Measurements from ENCODE around the gene MTRF1L.

Gene MTRF1L

GRCh38 chr6:152978058-152978457 lies 24.5 kb downstream of the MTRF1L start:
- Histone ChIP-seq H4K20me1 (ENCODE audit: low read depth, low read length) (peaks cover 85% of the 10 kb centered on the region), H3K4me3 (ENCODE audit: insufficient read depth, low read length, poor library complexity, severe bottlenecking) (no peak overlapping the region), H3K36me3 (ENCODE audit: low read length) (peaks cover 82% of the 10 kb centered on the region)

GRCh38 chr6:152977556-152977955 lies 25.0 kb downstream of the MTRF1L start:
- peaks cover 87% of the 10 kb centered on the region for H3K36me3 ChIP-seq (ENCODE audit: low read length)

More at GRCh38 chr6:152978058-152978457, 24.5 kb downstream of the MTRF1L start:
- Histone ChIP-seq H3K79me2 (ENCODE audit: insufficient read depth, low read length) (peaks cover 97% of the 10 kb centered on the region), H3K9ac (ENCODE audit: low read length) (no peak overlapping the region), H3K9me3 (ENCODE audit: insufficient read depth, low read length) (no peaks in the 10 kb centered on the region), H2AFZ (ENCODE audit: low read depth, low read length, severe bottlenecking) (no peak overlapping the region), H3K27me3 (ENCODE audit: low read length) (no peaks in the 10 kb centered on the region), H3K9me2 (replicated peaks; ENCODE audit: insufficient read depth, low read length) (no peaks in the 10 kb centered on the region), H3F3A (ENCODE audit: insufficient read depth) (peaks cover 62% of the 10 kb centered on the region), H3K4me2 (ENCODE audit: low read depth, low read length, poor library complexity, severe bottlenecking) (peak overlapping the region; percentile 27), H3K27ac (ENCODE audit: low read depth, low read length) (no peak overlapping the region)
- TF ChIP-seq, protein P1, sequence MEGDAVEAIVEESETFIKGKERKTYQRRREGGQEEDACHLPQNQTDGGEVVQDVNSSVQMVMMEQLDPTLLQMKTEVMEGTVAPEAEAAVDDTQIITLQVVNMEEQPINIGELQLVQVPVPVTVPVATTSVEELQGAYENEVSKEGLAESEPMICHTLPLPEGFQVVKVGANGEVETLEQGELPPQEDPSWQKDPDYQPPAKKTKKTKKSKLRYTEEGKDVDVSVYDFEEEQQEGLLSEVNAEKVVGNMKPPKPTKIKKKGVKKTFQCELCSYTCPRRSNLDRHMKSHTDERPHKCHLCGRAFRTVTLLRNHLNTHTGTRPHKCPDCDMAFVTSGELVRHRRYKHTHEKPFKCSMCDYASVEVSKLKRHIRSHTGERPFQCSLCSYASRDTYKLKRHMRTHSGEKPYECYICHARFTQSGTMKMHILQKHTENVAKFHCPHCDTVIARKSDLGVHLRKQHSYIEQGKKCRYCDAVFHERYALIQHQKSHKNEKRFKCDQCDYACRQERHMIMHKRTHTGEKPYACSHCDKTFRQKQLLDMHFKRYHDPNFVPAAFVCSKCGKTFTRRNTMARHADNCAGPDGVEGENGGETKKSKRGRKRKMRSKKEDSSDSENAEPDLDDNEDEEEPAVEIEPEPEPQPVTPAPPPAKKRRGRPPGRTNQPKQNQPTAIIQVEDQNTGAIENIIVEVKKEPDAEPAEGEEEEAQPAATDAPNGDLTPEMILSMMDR (IDR thresholded peaks at IDR 0.05; ENCODE audit: insufficient read depth, low read length, poor library complexity, severe bottlenecking) = no peak
- no peak for TF ChIP-seq EZH2phosphoT487 (conservative IDR thresholded peaks at IDR 0.05; ENCODE audit: low read length)

GRCh38 chr6:152976749-152977148 lies 25.8 kb downstream of the MTRF1L start:
- Histone ChIP-seq H3K36me3 (ENCODE audit: low read length) (peaks cover 95% of the 10 kb centered on the region), H2AFZ (ENCODE audit: low read depth, low read length, severe bottlenecking) (no peak overlapping the region), H3K27me3 (ENCODE audit: low read length) (no peaks in the 10 kb centered on the region), H3K79me2 (ENCODE audit: insufficient read depth, low read length) (peaks cover 97% of the 10 kb centered on the region), H3K27ac (ENCODE audit: low read depth, low read length) (no peak overlapping the region), H4K20me1 (ENCODE audit: low read depth, low read length) (peaks cover 96% of the 10 kb centered on the region), H3K9me3 (ENCODE audit: insufficient read depth, low read length) (no peaks in the 10 kb centered on the region), H3K9ac (ENCODE audit: low read length) (no peak overlapping the region), H3K9me2 (replicated peaks; ENCODE audit: insufficient read depth, low read length) (no peaks in the 10 kb centered on the region), H3K4me2 (ENCODE audit: low read depth, low read length, poor library complexity, severe bottlenecking) (peak overlapping the region; percentile 10), H3K4me3 (ENCODE audit: insufficient read depth, low read length, poor library complexity, severe bottlenecking) (no peak overlapping the region), H3F3A (ENCODE audit: insufficient read depth) (peaks cover 75% of the 10 kb centered on the region)
- TF ChIP-seq, protein P1 (IDR thresholded peaks at IDR 0.05; ENCODE audit: insufficient read depth, low read length, poor library complexity, severe bottlenecking) = no peak
- no peak for TF ChIP-seq EZH2phosphoT487 (conservative IDR thresholded peaks at IDR 0.05; ENCODE audit: low read length)

More at GRCh38 chr6:152977556-152977955, 25.0 kb downstream of the MTRF1L start:
- H3K9me2 ChIP-seq (replicated peaks; ENCODE audit: insufficient read depth, low read length) = no peaks in the 10 kb centered on the region
- no peak for TF ChIP-seq EZH2phosphoT487 (conservative IDR thresholded peaks at IDR 0.05; ENCODE audit: low read length)
- TF ChIP-seq, protein P1 (IDR thresholded peaks at IDR 0.05; ENCODE audit: insufficient read depth, low read length, poor library complexity, severe bottlenecking) = no peak
- H2AFZ ChIP-seq (ENCODE audit: low read depth, low read length, severe bottlenecking) = no peak overlapping the region
- peaks cover 99% of the 10 kb centered on the region for H3K79me2 ChIP-seq (ENCODE audit: insufficient read depth, low read length)
- H3F3A ChIP-seq (ENCODE audit: insufficient read depth) = peaks cover 67% of the 10 kb centered on the region
- H4K20me1 ChIP-seq (ENCODE audit: low read depth, low read length) = peaks cover 90% of the 10 kb centered on the region
- no peak overlapping the region for H3K9ac ChIP-seq (ENCODE audit: low read length)
- no peaks in the 10 kb centered on the region for H3K9me3 ChIP-seq (ENCODE audit: insufficient read depth, low read length)
- H3K4me2 ChIP-seq (ENCODE audit: low read depth, low read length, poor library complexity, severe bottlenecking) = peak overlapping the region; percentile 27
- H3K4me3 ChIP-seq (ENCODE audit: insufficient read depth, low read length, poor library complexity, severe bottlenecking) = no peak overlapping the region
- no peaks in the 10 kb centered on the region for H3K27me3 ChIP-seq (ENCODE audit: low read length)
- no peak overlapping the region for H3K27ac ChIP-seq (ENCODE audit: low read depth, low read length)

Measured in SU-DHL-6 (cell line).